ENCODE measurements around the gene MT1X. TPM values are rescaled to one million over a fixed set of nuclear protein-coding genes. Genes with fewer than 3 reads are reported as not detected.

MT1X gene
- polyA plus RNA-seq, 1 experiment: 19.5 TPM

- Histone ChIP-seq H3K4me3 (ENCODE audit: low read depth, low read length) (no peak overlapping the region), H3K27me3 (ENCODE audit: control insufficient read depth, insufficient read depth, low read length) (no peaks in the 10 kb centered on the region), H3K27ac (ENCODE audit: low read depth, low read length) (no peak overlapping the region), H3K9me3 (ENCODE audit: control insufficient read depth, insufficient read depth, low read length) (peaks cover 13% of the 10 kb centered on the region)
- POLR2A ChIA-PET: no interaction called here
- CTCF ChIA-PET: no interaction called here
- no peak for TF ChIP-seq CTCF (IDR thresholded peaks at IDR 0.05; ENCODE audit: low read depth, low read length)
- DNase-seq (ENCODE audit: low read depth, low spot score): no peak
These were observed 2.1 kb downstream of the MT1X start for GRCh38 chr16:56684256-56684925.

- CTCF ChIA-PET: no interaction called here
- no peaks in the 10 kb centered on the region for H3K27me3 ChIP-seq (ENCODE audit: control insufficient read depth, insufficient read depth, low read length)
- POLR2A ChIA-PET: no interaction called here
These were observed 2.8 kb downstream of the MT1X start for GRCh38 chr16:56684926-56685590.

GRCh38 chr16:56686758-56687157, 4.5 kb downstream of the MT1X start:
- Histone ChIP-seq H3K27ac (ENCODE audit: low read depth, low read length) (no peak overlapping the region), H3K27me3 (ENCODE audit: control insufficient read depth, insufficient read depth, low read length) (no peaks in the 10 kb centered on the region), H3K9me3 (ENCODE audit: control insufficient read depth, insufficient read depth, low read length) (peaks cover 13% of the 10 kb centered on the region), H3K4me3 (ENCODE audit: low read depth, low read length) (no peak overlapping the region)
- POLR2A ChIA-PET: no interaction called here
- DNase-seq (ENCODE audit: low read depth, low spot score): no peak
- TF ChIP-seq CTCF (IDR thresholded peaks at IDR 0.05; ENCODE audit: low read depth, low read length): no peak
- CTCF ChIA-PET: interaction anchor here (1.0 kb wide), 1 partner anchor 15 kb away, joined by 4 read pairs; no protein-coding TSS in a partner anchor

More at GRCh38 chr16:56684926-56685590, 2.8 kb downstream of the MT1X start:
- peaks cover 13% of the 10 kb centered on the region for H3K9me3 ChIP-seq (ENCODE audit: control insufficient read depth, insufficient read depth, low read length)
- TF ChIP-seq CTCF (IDR thresholded peaks at IDR 0.05; ENCODE audit: low read depth, low read length): no peak
- H3K4me3 ChIP-seq (ENCODE audit: low read depth, low read length): no peak overlapping the region
- DNase-seq (ENCODE audit: low read depth, low spot score): no peak
- no peak overlapping the region for H3K27ac ChIP-seq (ENCODE audit: low read depth, low read length)

GRCh38 chr16:56688762-56689161, 6.5 kb downstream of the MT1X start:
- peaks cover 13% of the 10 kb centered on the region for H3K9me3 ChIP-seq (ENCODE audit: control insufficient read depth, insufficient read depth, low read length)
- H3K27ac ChIP-seq (ENCODE audit: low read depth, low read length): no peak overlapping the region
- H3K27me3 ChIP-seq (ENCODE audit: control insufficient read depth, insufficient read depth, low read length): no peaks in the 10 kb centered on the region
- no peak overlapping the region for H3K4me3 ChIP-seq (ENCODE audit: low read depth, low read length)
- POLR2A ChIA-PET: no interaction called here
- CTCF ChIA-PET: interaction anchor here (2.1 kb wide), 1 partner anchor 13 kb away, joined by 10 read pairs; no protein-coding TSS in a partner anchor
- DNase-seq (ENCODE audit: low read depth, low spot score): no peak
- TF ChIP-seq CTCF (IDR thresholded peaks at IDR 0.05; ENCODE audit: low read depth, low read length): no peak

GRCh38 chr16:56689171-56689570, 6.9 kb downstream of the MT1X start:
- ChIA-PET POLR2A (no interaction called here), CTCF (interaction anchor here (2.1 kb wide), 1 partner anchor 12 kb away, joined by 10 read pairs; no protein-coding TSS in a partner anchor)
- no peaks in the 10 kb centered on the region for H3K27me3 ChIP-seq (ENCODE audit: control insufficient read depth, insufficient read depth, low read length)
- TF ChIP-seq CTCF (IDR thresholded peaks at IDR 0.05; ENCODE audit: low read depth, low read length): no peak
- H3K4me3 ChIP-seq (ENCODE audit: low read depth, low read length): no peak overlapping the region
- H3K9me3 ChIP-seq (ENCODE audit: control insufficient read depth, insufficient read depth, low read length): peaks cover 13% of the 10 kb centered on the region
- no peak overlapping the region for H3K27ac ChIP-seq (ENCODE audit: low read depth, low read length)
- DNase-seq (ENCODE audit: low read depth, low spot score): no peak

Data from AG04450 (cell line).